ENCODE results near the gene ZBTB43.
A peak's percentile ranks its signal among the peaks of the same experiment; 100 is the strongest.
"Not testable (repeated sequence)": the region's sequence is repeated elsewhere in the genome, so short reads cannot be mapped to it uniquely, and the experiment has no call there.

Gene ZBTB43

GRCh38 chr9:126793686-126794417, 11.0 kb upstream of the ZBTB43 start:
- no peaks in the 10 kb centered on the region for H3K9me3 ChIP-seq (ENCODE audit: control insufficient read depth, low read length)
- no peaks in the 10 kb centered on the region for H3K27me3 ChIP-seq (replicated peaks; ENCODE audit: control insufficient read depth, insufficient read depth, low read length)
- H3K9ac ChIP-seq (ENCODE audit: low read length) = no peak overlapping the region
- no peak for DNase-seq (ENCODE audit: low read depth)
- H3K4me3 ChIP-seq (ENCODE audit: low read length) = no peak overlapping the region
- no peaks in the 10 kb centered on the region for H3K36me3 ChIP-seq (ENCODE audit: control insufficient read depth, insufficient read depth, low read length, severe bottlenecking)
- peaks cover 16% of the 10 kb centered on the region for H3K4me1 ChIP-seq (ENCODE audit: control insufficient read depth, insufficient read depth, low read length)

GRCh38 chr9:126794441-126794840, 10.4 kb upstream of the ZBTB43 start:
- no peak overlapping the region for H3K4me3 ChIP-seq (ENCODE audit: low read length)
- DNase-seq (ENCODE audit: low read depth) = no peak
- no peaks in the 10 kb centered on the region for H3K27me3 ChIP-seq (replicated peaks; ENCODE audit: control insufficient read depth, insufficient read depth, low read length)
- H3K36me3 ChIP-seq (ENCODE audit: control insufficient read depth, insufficient read depth, low read length, severe bottlenecking) = no peaks in the 10 kb centered on the region
- H3K9me3 ChIP-seq (ENCODE audit: control insufficient read depth, low read length) = no peaks in the 10 kb centered on the region
- no peak overlapping the region for H3K9ac ChIP-seq (ENCODE audit: low read length)
- peaks cover 16% of the 10 kb centered on the region for H3K4me1 ChIP-seq (ENCODE audit: control insufficient read depth, insufficient read depth, low read length)

- Histone ChIP-seq H3K27me3 (replicated peaks; ENCODE audit: control insufficient read depth, insufficient read depth, low read length) (no peaks in the 10 kb centered on the region), H3K36me3 (ENCODE audit: control insufficient read depth, insufficient read depth, low read length, severe bottlenecking) (no peaks in the 10 kb centered on the region), H3K9me3 (ENCODE audit: control insufficient read depth, low read length) (no peaks in the 10 kb centered on the region), H3K4me1 (ENCODE audit: control insufficient read depth, insufficient read depth, low read length) (peaks cover 8% of the 10 kb centered on the region), H3K4me3 (ENCODE audit: low read length) (no peak overlapping the region), H3K9ac (ENCODE audit: low read length) (no peak overlapping the region)
- DNase-seq (ENCODE audit: low read depth) = no peak
These were observed 8.1 kb upstream of the ZBTB43 start for GRCh38 chr9:126796758-126797157.

- Histone ChIP-seq H3K4me3 (ENCODE audit: low read length) (no peak overlapping the region), H3K9me3 (ENCODE audit: control insufficient read depth, low read length) (no peaks in the 10 kb centered on the region), H3K4me1 (ENCODE audit: control insufficient read depth, insufficient read depth, low read length) (no peaks in the 10 kb centered on the region), H3K9ac (ENCODE audit: low read length) (no peak overlapping the region), H3K27me3 (replicated peaks; ENCODE audit: control insufficient read depth, insufficient read depth, low read length) (no peaks in the 10 kb centered on the region), H3K36me3 (ENCODE audit: control insufficient read depth, insufficient read depth, low read length, severe bottlenecking) (no peaks in the 10 kb centered on the region)
- no peak for DNase-seq (ENCODE audit: low read depth)
These were observed 6.9 kb upstream of the ZBTB43 start for GRCh38 chr9:126797903-126798302.

GRCh38 chr9:126799034-126799433, 5.8 kb upstream of the ZBTB43 start:
- Histone ChIP-seq H3K4me3 (ENCODE audit: low read length) (no peak overlapping the region), H3K4me1 (ENCODE audit: control insufficient read depth, insufficient read depth, low read length) (no peaks in the 10 kb centered on the region), H3K9ac (ENCODE audit: low read length) (no peak overlapping the region), H3K36me3 (ENCODE audit: control insufficient read depth, insufficient read depth, low read length, severe bottlenecking) (no peaks in the 10 kb centered on the region), H3K27me3 (replicated peaks; ENCODE audit: control insufficient read depth, insufficient read depth, low read length) (no peaks in the 10 kb centered on the region), H3K9me3 (ENCODE audit: control insufficient read depth, low read length) (no peaks in the 10 kb centered on the region)
- DNase-seq (ENCODE audit: low read depth) = no peak

GRCh38 chr9:126802318-126803059, 2.4 kb upstream of the ZBTB43 start:
- Histone ChIP-seq H3K4me1 (ENCODE audit: control insufficient read depth, insufficient read depth, low read length) (peaks cover 20% of the 10 kb centered on the region), H3K9me3 (ENCODE audit: control insufficient read depth, low read length) (no peaks in the 10 kb centered on the region), H3K27me3 (replicated peaks; ENCODE audit: control insufficient read depth, insufficient read depth, low read length) (no peaks in the 10 kb centered on the region), H3K9ac (ENCODE audit: low read length) (no peak overlapping the region), H3K36me3 (ENCODE audit: control insufficient read depth, insufficient read depth, low read length, severe bottlenecking) (peaks cover 3% of the 10 kb centered on the region), H3K4me3 (ENCODE audit: low read length) (no peak overlapping the region)
- DNase-seq (ENCODE audit: low read depth) = no peak

GRCh38 chr9:126804198-126804695, 593 bp upstream of the ZBTB43 start:
- peaks cover 33% of the 10 kb centered on the region for H3K4me1 ChIP-seq (ENCODE audit: control insufficient read depth, insufficient read depth, low read length)
- peaks cover 14% of the 10 kb centered on the region for H3K36me3 ChIP-seq (ENCODE audit: control insufficient read depth, insufficient read depth, low read length, severe bottlenecking)
- DNase-seq (ENCODE audit: low read depth) = no peak
- H3K9ac ChIP-seq (ENCODE audit: low read length) = peak overlapping the region; percentile 97
- H3K4me3 ChIP-seq (ENCODE audit: low read length) = peak overlapping the region; percentile 98
- H3K9me3 ChIP-seq (ENCODE audit: control insufficient read depth, low read length) = no peaks in the 10 kb centered on the region
- H3K27me3 ChIP-seq (replicated peaks; ENCODE audit: control insufficient read depth, insufficient read depth, low read length) = no peaks in the 10 kb centered on the region

- H3K9ac ChIP-seq (ENCODE audit: low read length) = peak overlapping the region; percentile 97
- H3K27me3 ChIP-seq (replicated peaks; ENCODE audit: control insufficient read depth, insufficient read depth, low read length) = no peaks in the 10 kb centered on the region
- H3K9me3 ChIP-seq (ENCODE audit: control insufficient read depth, low read length) = no peaks in the 10 kb centered on the region
- H3K36me3 ChIP-seq (ENCODE audit: control insufficient read depth, insufficient read depth, low read length, severe bottlenecking) = peaks cover 25% of the 10 kb centered on the region
- peak; percentile 72 for DNase-seq (ENCODE audit: low read depth)
- H3K4me1 ChIP-seq (ENCODE audit: control insufficient read depth, insufficient read depth, low read length) = peaks cover 37% of the 10 kb centered on the region
- peak overlapping the region; percentile 98 for H3K4me3 ChIP-seq (ENCODE audit: low read length)
These were observed 868 bp downstream of the ZBTB43 start for GRCh38 chr9:126805554-126806262.

GRCh38 chr9:126806336-126806735, 1.5 kb downstream of the ZBTB43 start:
- peak overlapping the region; percentile 98 for H3K4me3 ChIP-seq (ENCODE audit: low read length)
- DNase-seq (ENCODE audit: low read depth) = peak; percentile 87
- H3K27me3 ChIP-seq (replicated peaks; ENCODE audit: control insufficient read depth, insufficient read depth, low read length) = no peaks in the 10 kb centered on the region
- H3K9ac ChIP-seq (ENCODE audit: low read length) = peak overlapping the region; percentile 97
- peaks cover 37% of the 10 kb centered on the region for H3K4me1 ChIP-seq (ENCODE audit: control insufficient read depth, insufficient read depth, low read length)
- H3K9me3 ChIP-seq (ENCODE audit: control insufficient read depth, low read length) = no peaks in the 10 kb centered on the region
- peaks cover 31% of the 10 kb centered on the region for H3K36me3 ChIP-seq (ENCODE audit: control insufficient read depth, insufficient read depth, low read length, severe bottlenecking)

GRCh38 chr9:126809068-126809467, 4.2 kb downstream of the ZBTB43 start:
- H3K9ac ChIP-seq (ENCODE audit: low read length) = no peak overlapping the region
- H3K4me1 ChIP-seq (ENCODE audit: control insufficient read depth, insufficient read depth, low read length) = peaks cover 37% of the 10 kb centered on the region
- no peaks in the 10 kb centered on the region for H3K27me3 ChIP-seq (replicated peaks; ENCODE audit: control insufficient read depth, insufficient read depth, low read length)
- H3K36me3 ChIP-seq (ENCODE audit: control insufficient read depth, insufficient read depth, low read length, severe bottlenecking) = peaks cover 58% of the 10 kb centered on the region
- peak overlapping the region; percentile 14 for H3K4me3 ChIP-seq (ENCODE audit: low read length)
- H3K9me3 ChIP-seq (ENCODE audit: control insufficient read depth, low read length) = no peaks in the 10 kb centered on the region
- DNase-seq (ENCODE audit: low read depth) = peak; percentile 88

- DNase-seq (ENCODE audit: low read depth); H3K27me3 ChIP-seq (replicated peaks; ENCODE audit: control insufficient read depth, insufficient read depth, low read length); H3K9ac ChIP-seq (ENCODE audit: low read length); H3K4me3 ChIP-seq (ENCODE audit: low read length); H3K9me3 ChIP-seq (ENCODE audit: control insufficient read depth, low read length): not testable (repeated sequence)
- peaks cover 65% of the 10 kb centered on the region for H3K36me3 ChIP-seq (ENCODE audit: control insufficient read depth, insufficient read depth, low read length, severe bottlenecking)
- peaks cover 37% of the 10 kb centered on the region for H3K4me1 ChIP-seq (ENCODE audit: control insufficient read depth, insufficient read depth, low read length)
These were observed 5.4 kb downstream of the ZBTB43 start for GRCh38 chr9:126810221-126810620.
